ENCODE data around the gene FBXW7.

The FBXW7 gene

GRCh38 chr4:152289541-152289940 is 246.4 kb downstream of the FBXW7 start:
- TF ChIP-seq TAF1 (IDR thresholded peaks at IDR 0.05; ENCODE audit: low read depth, low read length) = no peak
- TF ChIP-seq PAX5 (IDR thresholded peaks at IDR 0.05; ENCODE audit: insufficient read depth, low read length, severe bottlenecking) = no peak
- no peak for TF ChIP-seq POLR2A (IDR thresholded peaks at IDR 0.05; ENCODE audit: low read depth, low read length)
- TF ChIP-seq SPI1 (IDR thresholded peaks at IDR 0.05; ENCODE audit: low read depth, low read length) = no peak
- no peak for TF ChIP-seq POU2F2 (IDR thresholded peaks at IDR 0.05; ENCODE audit: low read depth, low read length)
- no peak for TF ChIP-seq POLR2AphosphoS5 (IDR thresholded peaks at IDR 0.05; ENCODE audit: low read depth, low read length)
- DNase-seq (ENCODE audit: insufficient read length, low spot score) (no peak), FAIRE-seq (no peak)

GRCh38 chr4:152283801-152284470 is 252.0 kb downstream of the FBXW7 start:
- no peak for DNase-seq (ENCODE audit: insufficient read length, low spot score)
- FAIRE-seq = no peak
- TF ChIP-seq SPI1 (IDR thresholded peaks at IDR 0.05; ENCODE audit: low read depth, low read length) = no peak
- TF ChIP-seq POU2F2 (IDR thresholded peaks at IDR 0.05; ENCODE audit: low read depth, low read length) = no peak
- no peak for TF ChIP-seq POLR2AphosphoS5 (IDR thresholded peaks at IDR 0.05; ENCODE audit: low read depth, low read length)
- TF ChIP-seq PAX5 (IDR thresholded peaks at IDR 0.05; ENCODE audit: insufficient read depth, low read length, severe bottlenecking) = no peak
- TF ChIP-seq POLR2A (IDR thresholded peaks at IDR 0.05; ENCODE audit: low read depth, low read length) = no peak
- TF ChIP-seq TAF1 (IDR thresholded peaks at IDR 0.05; ENCODE audit: low read depth, low read length) = no peak

- no peak for TF ChIP-seq PAX5 (IDR thresholded peaks at IDR 0.05; ENCODE audit: insufficient read depth, low read length, severe bottlenecking)
- TF ChIP-seq POU2F2 (IDR thresholded peaks at IDR 0.05; ENCODE audit: low read depth, low read length) = no peak
- no peak for FAIRE-seq
These were observed 254.1 kb downstream of the FBXW7 start for GRCh38 chr4:152281822-152282221.

GRCh38 chr4:152281211-152281610 is 254.7 kb downstream of the FBXW7 start:
- FAIRE-seq = no peak

More at GRCh38 chr4:152281822-152282221, 254.1 kb downstream of the FBXW7 start:
- no peak for DNase-seq (ENCODE audit: insufficient read length, low spot score)

GRCh38 chr4:152279234-152279566 is 256.7 kb downstream of the FBXW7 start:
- FAIRE-seq (no peak), DNase-seq (ENCODE audit: insufficient read length, low spot score) (no peak)
- TF ChIP-seq POU2F2 (IDR thresholded peaks at IDR 0.05; ENCODE audit: low read depth, low read length) = no peak
- no peak for TF ChIP-seq POLR2A (IDR thresholded peaks at IDR 0.05; ENCODE audit: low read depth, low read length)
- TF ChIP-seq PAX5 (IDR thresholded peaks at IDR 0.05; ENCODE audit: insufficient read depth, low read length, severe bottlenecking) = no peak
- no peak for TF ChIP-seq POLR2AphosphoS5 (IDR thresholded peaks at IDR 0.05; ENCODE audit: low read depth, low read length)
- no peak for TF ChIP-seq SPI1 (IDR thresholded peaks at IDR 0.05; ENCODE audit: low read depth, low read length)
- TF ChIP-seq TAF1 (IDR thresholded peaks at IDR 0.05; ENCODE audit: low read depth, low read length) = no peak

More at GRCh38 chr4:152281211-152281610, 254.7 kb downstream of the FBXW7 start:
- TF ChIP-seq POLR2AphosphoS5 (IDR thresholded peaks at IDR 0.05; ENCODE audit: low read depth, low read length) = no peak
- no peak for TF ChIP-seq POLR2A (IDR thresholded peaks at IDR 0.05; ENCODE audit: low read depth, low read length)
- TF ChIP-seq SPI1 (IDR thresholded peaks at IDR 0.05; ENCODE audit: low read depth, low read length) = no peak
- no peak for TF ChIP-seq POU2F2 (IDR thresholded peaks at IDR 0.05; ENCODE audit: low read depth, low read length)
- no peak for TF ChIP-seq PAX5 (IDR thresholded peaks at IDR 0.05; ENCODE audit: insufficient read depth, low read length, severe bottlenecking)
- TF ChIP-seq TAF1 (IDR thresholded peaks at IDR 0.05; ENCODE audit: low read depth, low read length) = no peak
- no peak for DNase-seq (ENCODE audit: insufficient read length, low spot score)

- FAIRE-seq (no peak), DNase-seq (ENCODE audit: insufficient read length, low spot score) (no peak)
- no peak for TF ChIP-seq POU2F2 (IDR thresholded peaks at IDR 0.05; ENCODE audit: low read depth, low read length)
These were observed 257.2 kb downstream of the FBXW7 start for GRCh38 chr4:152278505-152279233.

GRCh38 chr4:152278172-152278504 is 257.8 kb downstream of the FBXW7 start:
- no peak for FAIRE-seq

GRCh38 chr4:152277333-152277732 is 258.6 kb downstream of the FBXW7 start:
- TF ChIP-seq TAF1 (IDR thresholded peaks at IDR 0.05; ENCODE audit: low read depth, low read length) (no peak), SPI1 (IDR thresholded peaks at IDR 0.05; ENCODE audit: low read depth, low read length) (no peak), POU2F2 (IDR thresholded peaks at IDR 0.05; ENCODE audit: low read depth, low read length) (no peak), POLR2A (IDR thresholded peaks at IDR 0.05; ENCODE audit: low read depth, low read length) (no peak), PAX5 (IDR thresholded peaks at IDR 0.05; ENCODE audit: insufficient read depth, low read length, severe bottlenecking) (no peak), POLR2AphosphoS5 (IDR thresholded peaks at IDR 0.05; ENCODE audit: low read depth, low read length) (no peak)
- DNase-seq (ENCODE audit: insufficient read length, low spot score) (no peak), FAIRE-seq (no peak)

More at GRCh38 chr4:152278172-152278504, 257.8 kb downstream of the FBXW7 start:
- TF ChIP-seq POLR2A (IDR thresholded peaks at IDR 0.05; ENCODE audit: low read depth, low read length) (no peak), POLR2AphosphoS5 (IDR thresholded peaks at IDR 0.05; ENCODE audit: low read depth, low read length) (no peak), TAF1 (IDR thresholded peaks at IDR 0.05; ENCODE audit: low read depth, low read length) (no peak), SPI1 (IDR thresholded peaks at IDR 0.05; ENCODE audit: low read depth, low read length) (no peak), POU2F2 (IDR thresholded peaks at IDR 0.05; ENCODE audit: low read depth, low read length) (no peak), PAX5 (IDR thresholded peaks at IDR 0.05; ENCODE audit: insufficient read depth, low read length, severe bottlenecking) (no peak)
- DNase-seq (ENCODE audit: insufficient read length, low spot score) = no peak

- no peak for TF ChIP-seq POLR2A (IDR thresholded peaks at IDR 0.05; ENCODE audit: low read depth, low read length)
- TF ChIP-seq TAF1 (IDR thresholded peaks at IDR 0.05; ENCODE audit: low read depth, low read length) = no peak
- no peak for TF ChIP-seq POLR2AphosphoS5 (IDR thresholded peaks at IDR 0.05; ENCODE audit: low read depth, low read length)
- no peak for TF ChIP-seq PAX5 (IDR thresholded peaks at IDR 0.05; ENCODE audit: insufficient read depth, low read length, severe bottlenecking)
- TF ChIP-seq SPI1 (IDR thresholded peaks at IDR 0.05; ENCODE audit: low read depth, low read length) = no peak
- no peak for TF ChIP-seq POU2F2 (IDR thresholded peaks at IDR 0.05; ENCODE audit: low read depth, low read length)
- DNase-seq (ENCODE audit: insufficient read length, low spot score) = no peak
- no peak for FAIRE-seq
These were observed 262.5 kb downstream of the FBXW7 start for GRCh38 chr4:152273343-152273742.

Measured in GM12891 (cell line).